OCI-LY7 (cell line): ENCODE results near the gene S100A9. TPM values are rescaled to one million over a fixed set of nuclear protein-coding genes. Genes with fewer than 3 reads are reported as not detected.

Experiments used
- BruUV-seq: library from RNA; stranded (reverse); fragments of 400-500 nt; replicated peaks from 2 replicates; lab custom pipeline; 2021; lab: Mats Ljungman, UMichigan
- CTCF ChIA-PET: fragments of 300-600 bp; sonication (Branson Sonifier 250); formaldehyde crosslinking; loops from one replicate; lab custom pipeline; 2022; ENCODE audit warnings: antibody characterized with exemption; ENCODE audit not compliant: unreplicated experiment; lab: Charles Lee
- POLR2A ChIA-PET: fragments of 300-600 bp; sonication (Branson Sonifier 250); formaldehyde crosslinking; loops from one replicate; lab custom pipeline; 2022; ENCODE audit warnings: antibody characterized with exemption; lab: Charles Lee
- DNase-seq: peaks from one replicate; pipeline ENCODE4 v3.0.0-alpha.2; 2015; ENCODE audit warnings: low spot score
- H2AFZ ChIP-seq: fragments of 200-600 bp; sonication (generic), shearing (Covaris generic); 2 replicates; pipeline ENCODE4 v1.6.1; 2014; ENCODE audit warnings: mild to moderate bottlenecking, antibody characterized with exemption, low read length, moderate library complexity
- H3K27ac ChIP-seq: fragments of 200-600 bp; sonication (generic); 2 replicates; pipeline ENCODE4 v1.5.1; 2014; ENCODE audit warnings: mixed run types, low read depth, mild to moderate bottlenecking, moderate library complexity, low read length, inconsistent platforms; ENCODE audit not compliant: poor library complexity, severe bottlenecking
- H3K36me3 ChIP-seq: fragments of 200-600 bp; sonication (generic); 2 replicates; pipeline ENCODE4 v1.6.1; 2014; ENCODE audit warnings: mild to moderate bottlenecking, antibody characterized with exemption, low read length, moderate library complexity, mixed read lengths; ENCODE audit not compliant: insufficient read depth
- H3K4me1 ChIP-seq: fragments of 200-600 bp; sonication (generic); 2 replicates; pipeline ENCODE4 v1.5.1; 2014; ENCODE audit warnings: mild to moderate bottlenecking, low read length; ENCODE audit not compliant: insufficient read depth, poor library complexity, severe bottlenecking
- H3K4me2 ChIP-seq: fragments of 200-600 bp; sonication (generic); 2 replicates; pipeline ENCODE4 v1.6.1; 2014; ENCODE audit warnings: mild to moderate bottlenecking, low read length
- H3K4me3 ChIP-seq: fragments of 200-600 bp; sonication (generic); 2 replicates; pipeline ENCODE4 v1.5.1; 2014; ENCODE audit warnings: mild to moderate bottlenecking, low read depth, low read length; ENCODE audit not compliant: poor library complexity, severe bottlenecking
- H3K79me2 ChIP-seq: fragments of 200-600 bp; sonication (generic); 2 replicates; pipeline ENCODE4 v1.6.1; 2016; ENCODE audit warnings: low read depth, mild to moderate bottlenecking, low read length, moderate library complexity, mixed read lengths; ENCODE audit not compliant: insufficient read depth
- H3K9me2 ChIP-seq: fragments of 200-600 bp; sonication (generic); 2 replicates; pipeline ENCODE4 v1.6.1; 2016; ENCODE audit warnings: mild to moderate bottlenecking, low read length, mixed read lengths; ENCODE audit not compliant: insufficient read depth
- H3K9me3 ChIP-seq: fragments of 200-600 bp; sonication (generic); 2 replicates; pipeline ENCODE4 v1.6.1; 2014; ENCODE audit warnings: mild to moderate bottlenecking, mixed run types, low read length, mixed read lengths
- H4K20me1 ChIP-seq: fragments of 200-600 bp; sonication (generic); 2 replicates; pipeline ENCODE4 v1.6.1; 2014; ENCODE audit warnings: mild to moderate bottlenecking, antibody characterized with exemption, low read length, moderate library complexity, mixed read lengths; ENCODE audit not compliant: insufficient read depth
- EZH2phosphoT487 ChIP-seq: fragments of 200-600 bp; sonication (generic); IDR thresholded peaks from 2 replicates; pipeline ENCODE4 v1.6.1; 2018; ENCODE audit warnings: low read depth, borderline replicate concordance, mild to moderate bottlenecking, mixed run types, antibody characterized with exemption, low read length, moderate library complexity, mixed read lengths
- intact Hi-C: fragments of 100-400 bp; cut with micrococcal nuclease; formaldehyde crosslinking; loops from one replicate; pipeline ENCODE4 v1.10.0; 2022; ENCODE audit not compliant: unreplicated experiment
- total RNA-seq, 2 experiments: library from RNA; depleted of rRNA in 1 of 2; stranded (reverse); fragments of >200 nt in 1 of 2; shearing (Covaris generic) in 1 of 2; gene quantifications; 2 replicates each; pipeline ENCODE4 v1.2.3, GENCODE V29; 2014 to 2022
- TF ChIP-seq, protein P1 (sequence below): fragments of 200-600 bp; sonication (generic); conservative IDR thresholded peaks from 2 replicates; pipeline ENCODE4 v1.5.1; 2014; ENCODE audit warnings: mild to moderate bottlenecking, antibody characterized with exemption, low read length, moderate library complexity, mixed read lengths

Gene S100A9
- total RNA-seq, 2 experiments from 2014 or later: not detected

DNA sequence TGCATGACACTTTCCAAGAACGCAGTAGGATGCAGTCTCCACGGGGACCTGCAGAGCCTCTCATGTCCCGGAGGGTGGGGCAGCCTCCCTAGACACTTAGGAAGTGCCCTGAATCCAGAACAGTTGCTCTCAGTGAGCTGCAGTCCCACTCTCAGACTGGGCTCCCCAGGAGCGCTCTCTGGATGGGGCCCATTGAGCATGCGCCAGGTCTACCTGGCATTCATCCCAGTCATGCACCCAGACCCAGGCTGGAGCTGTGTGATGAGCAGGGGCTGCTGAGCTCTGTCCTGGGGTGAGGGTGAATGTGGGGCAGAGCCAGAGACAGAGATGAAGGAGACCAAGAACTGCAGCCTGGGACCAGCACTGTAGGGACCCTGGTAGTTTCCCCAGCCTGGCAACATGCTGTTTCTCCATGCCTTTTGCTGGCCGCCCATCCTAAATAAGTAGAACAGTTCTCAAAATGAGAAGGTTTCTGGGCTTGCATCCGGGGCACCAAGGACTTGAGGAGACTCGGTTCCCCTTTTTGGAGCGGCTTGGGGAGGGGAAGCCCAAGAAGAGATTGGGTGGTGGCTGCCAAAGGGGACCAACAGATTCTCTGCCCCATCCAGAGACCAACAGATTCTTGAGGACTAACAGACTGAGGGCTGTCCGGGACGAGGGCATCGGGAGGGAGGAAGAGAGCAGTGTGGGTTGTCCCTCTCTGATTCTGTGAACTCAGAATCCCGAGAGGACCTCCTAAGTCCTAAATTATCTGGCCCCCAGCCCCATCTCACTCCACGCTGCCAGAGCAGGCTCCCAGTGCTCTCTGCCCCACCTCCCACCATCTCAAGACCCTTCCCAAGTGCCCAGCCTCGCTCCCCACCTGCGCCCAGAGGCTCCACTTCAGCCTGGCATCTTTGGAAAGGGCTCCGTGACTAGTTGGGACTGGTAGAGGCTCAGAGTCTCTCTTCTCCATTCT lies 8.0 kb upstream of the S100A9 start:
- no peaks in the 10 kb centered on the region for H3K9me2 ChIP-seq
- H3K27ac ChIP-seq: no peak overlapping the region
- no peak for DNase-seq
- no peaks in the 10 kb centered on the region for H3K4me1 ChIP-seq
- H3K36me3 ChIP-seq: no peaks in the 10 kb centered on the region
- no peaks in the 10 kb centered on the region for H4K20me1 ChIP-seq
- H3K4me2 ChIP-seq: no peak overlapping the region
- ChIA-PET POLR2A (interaction anchor here (0.6 kb wide), 1 partner anchor 353 kb away, joined by 3 read pairs; no protein-coding TSS in a partner anchor), CTCF (no interaction called here)
- H3K79me2 ChIP-seq: no peaks in the 10 kb centered on the region
- TF ChIP-seq, protein P1, sequence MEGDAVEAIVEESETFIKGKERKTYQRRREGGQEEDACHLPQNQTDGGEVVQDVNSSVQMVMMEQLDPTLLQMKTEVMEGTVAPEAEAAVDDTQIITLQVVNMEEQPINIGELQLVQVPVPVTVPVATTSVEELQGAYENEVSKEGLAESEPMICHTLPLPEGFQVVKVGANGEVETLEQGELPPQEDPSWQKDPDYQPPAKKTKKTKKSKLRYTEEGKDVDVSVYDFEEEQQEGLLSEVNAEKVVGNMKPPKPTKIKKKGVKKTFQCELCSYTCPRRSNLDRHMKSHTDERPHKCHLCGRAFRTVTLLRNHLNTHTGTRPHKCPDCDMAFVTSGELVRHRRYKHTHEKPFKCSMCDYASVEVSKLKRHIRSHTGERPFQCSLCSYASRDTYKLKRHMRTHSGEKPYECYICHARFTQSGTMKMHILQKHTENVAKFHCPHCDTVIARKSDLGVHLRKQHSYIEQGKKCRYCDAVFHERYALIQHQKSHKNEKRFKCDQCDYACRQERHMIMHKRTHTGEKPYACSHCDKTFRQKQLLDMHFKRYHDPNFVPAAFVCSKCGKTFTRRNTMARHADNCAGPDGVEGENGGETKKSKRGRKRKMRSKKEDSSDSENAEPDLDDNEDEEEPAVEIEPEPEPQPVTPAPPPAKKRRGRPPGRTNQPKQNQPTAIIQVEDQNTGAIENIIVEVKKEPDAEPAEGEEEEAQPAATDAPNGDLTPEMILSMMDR: no peak
- no peak for TF ChIP-seq EZH2phosphoT487
- no peak overlapping the region for H2AFZ ChIP-seq
- intact Hi-C loops: loop anchor here (10.0 kb wide), 1 partner anchor 395 kb away; no protein-coding TSS in a partner anchor
- no TSS peak for BruUV-seq
- no peaks in the 10 kb centered on the region for H3K9me3 ChIP-seq
- H3K4me3 ChIP-seq: no peak overlapping the region

DNA sequence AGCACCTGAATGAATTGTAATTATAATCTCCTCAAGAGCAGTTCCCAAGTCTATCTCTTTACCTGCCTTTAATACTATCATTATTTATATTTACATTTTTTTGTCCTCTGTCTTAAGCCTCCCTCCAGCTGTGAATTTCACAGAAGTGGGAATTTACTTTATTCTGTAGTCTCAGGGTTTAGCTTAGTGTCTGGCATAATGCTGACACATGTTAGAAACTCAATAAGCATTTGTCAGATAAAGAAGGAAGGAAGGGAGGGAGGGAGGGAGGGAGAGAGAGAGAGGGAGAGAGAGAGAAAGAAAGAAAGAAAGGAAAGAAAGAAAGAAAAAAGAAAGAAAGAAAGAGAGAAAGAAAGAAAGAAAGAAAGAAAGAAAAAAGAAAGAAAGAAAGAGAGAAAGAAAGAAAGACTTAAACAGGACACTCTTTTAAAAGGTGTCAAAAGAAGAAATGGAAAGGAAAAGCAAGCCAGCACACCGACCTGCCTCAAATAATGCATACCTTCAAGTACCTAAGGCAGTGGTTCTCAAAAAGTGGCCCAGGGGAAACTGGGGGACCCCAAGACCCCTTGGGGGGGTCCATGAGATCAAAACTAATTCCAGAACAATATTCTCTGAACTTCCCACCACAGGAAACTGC lies 7.2 kb upstream of the S100A9 start:
- DNase-seq: no peak

More for the DNA sequence above, 7.2 kb upstream of the S100A9 start:
- no peak overlapping the region for H2AFZ ChIP-seq
- no peaks in the 10 kb centered on the region for H3K9me3 ChIP-seq
- no peak for TF ChIP-seq EZH2phosphoT487
- TF ChIP-seq, protein P1: no peak
- POLR2A ChIA-PET: no interaction called here
- H3K4me3 ChIP-seq: no peak overlapping the region
- H3K4me1 ChIP-seq: no peaks in the 10 kb centered on the region
- CTCF ChIA-PET: no interaction called here
- H3K27ac ChIP-seq: no peak overlapping the region
- no peaks in the 10 kb centered on the region for H3K79me2 ChIP-seq
- H4K20me1 ChIP-seq: no peaks in the 10 kb centered on the region
- intact Hi-C loops: loop anchor here (10.0 kb wide), 1 partner anchor 394 kb away; no protein-coding TSS in a partner anchor
- BruUV-seq: no TSS peak
- no peak overlapping the region for H3K4me2 ChIP-seq
- no peaks in the 10 kb centered on the region for H3K9me2 ChIP-seq
- H3K36me3 ChIP-seq: no peaks in the 10 kb centered on the region
